HL-60 (cell line): Measurements from ENCODE around the gene ETHE1.

Experiments
- DNase-seq, 2 experiments: peaks; one replicate each; pipeline ENCODE4 v3.0.0-alpha.2; 2010 to 2020; ENCODE audit warnings: low read depth in 1 of 2, low spot score in 1 of 2
- H3K27ac ChIP-seq: fragments of 250-450 bp; sonication (Bioruptor Pico); replicated peaks from 2 replicates; pipeline ENCODE4 v1.5.1; 2020; ENCODE audit warnings: mild to moderate bottlenecking, moderate library complexity
- H3K27me3 ChIP-seq: fragments of 250-450 bp; sonication (Bioruptor Pico); 2 replicates; pipeline ENCODE4 v1.5.1; 2021; ENCODE audit warnings: mild to moderate bottlenecking, moderate library complexity; ENCODE audit not compliant: insufficient read depth, poor library complexity, severe bottlenecking
- H3K4me3 ChIP-seq: replicated peaks from 2 replicates; pipeline ENCODE4 v1.5.1; 2011; ENCODE audit warnings: mild to moderate bottlenecking, control low read depth, low read length; ENCODE audit not compliant: insufficient read depth
- CTCF ChIP-seq: IDR thresholded peaks from one replicate; pipeline ENCODE4 v1.5.1; 2011; ENCODE audit warnings: low read length, control low read depth, inconsistent platforms; ENCODE audit not compliant: insufficient read depth
- GABPA ChIP-seq: IDR thresholded peaks from 2 replicates; pipeline ENCODE4 v1.6.1; 2012; ENCODE audit warnings: low read depth
- POLR2AphosphoS5 ChIP-seq: IDR thresholded peaks from 2 replicates; pipeline ENCODE4 v1.6.1; 2012; ENCODE audit warnings: low read depth
- REST ChIP-seq: IDR thresholded peaks from 2 replicates; pipeline ENCODE4 v1.6.1; 2012; ENCODE audit warnings: low read depth; ENCODE audit not compliant: insufficient replicate concordance
- SPI1 ChIP-seq: IDR thresholded peaks from 2 replicates; pipeline ENCODE4 v1.6.1; 2012; ENCODE audit warnings: low read depth, mild to moderate bottlenecking, borderline replicate concordance

The ETHE1 gene

GRCh38 chr19:43486412-43486811, 40.6 kb downstream of the ETHE1 start:
- DNase-seq = no peak
- Histone ChIP-seq H3K27ac (no peak overlapping the region), H3K27me3 (no peaks in the 10 kb centered on the region), H3K4me3 (no peak overlapping the region)
- TF ChIP-seq POLR2AphosphoS5 (no peak), GABPA (no peak), SPI1 (no peak), REST (no peak), CTCF (no peak)

GRCh38 chr19:43485951-43486350, 41.0 kb downstream of the ETHE1 start:
- Histone ChIP-seq H3K4me3 (no peak overlapping the region), H3K27ac (no peak overlapping the region), H3K27me3 (no peaks in the 10 kb centered on the region)
- TF ChIP-seq POLR2AphosphoS5 = no peak
- no peak for TF ChIP-seq GABPA
- no peak for TF ChIP-seq SPI1
- no peak for TF ChIP-seq CTCF
- TF ChIP-seq REST = no peak
- DNase-seq = no peak

GRCh38 chr19:43483281-43483680, 43.7 kb downstream of the ETHE1 start:
- no peak for DNase-seq
- no peak for TF ChIP-seq CTCF
- no peak for TF ChIP-seq POLR2AphosphoS5
- TF ChIP-seq REST = no peak
- no peak for TF ChIP-seq SPI1
- TF ChIP-seq GABPA = no peak
- no peak overlapping the region for H3K4me3 ChIP-seq

More at GRCh38 chr19:43483281-43483680, 43.7 kb downstream of the ETHE1 start:
- H3K27me3 ChIP-seq = no peaks in the 10 kb centered on the region
- no peak overlapping the region for H3K27ac ChIP-seq
